HFFc6 (cell line): ENCODE measurements around the gene DEXI. TPM values are rescaled to one million over a fixed set of nuclear protein-coding genes. Genes with fewer than 3 reads are reported as not detected.

ENCODE experiments used
- DNase-seq: peaks from one replicate; pipeline ENCODE4 v3.0.0-alpha.2; 2018
- H3K27ac Mint-ChIP-seq: 2 replicates; pipeline ENCODE4 v1.8.0; 2020; ENCODE audit warnings: mild to moderate bottlenecking, mixed read lengths
- H3K27me3 Mint-ChIP-seq: 2 replicates; pipeline ENCODE4 v1.8.0; 2021; ENCODE audit warnings: mild to moderate bottlenecking, moderate library complexity, mixed read lengths; ENCODE audit not compliant: insufficient read depth
- H3K36me3 Mint-ChIP-seq: 2 replicates; pipeline ENCODE4 v1.8.0; 2021; ENCODE audit warnings: low read depth, mixed read lengths
- H3K4me1 Mint-ChIP-seq: 2 replicates; pipeline ENCODE4 v1.8.0; 2020; ENCODE audit warnings: low read depth, mixed read lengths
- H3K4me3 Mint-ChIP-seq: 2 replicates; pipeline ENCODE4 v1.8.0; 2020; ENCODE audit warnings: mild to moderate bottlenecking, moderate library complexity, mixed read lengths
- H3K9me3 Mint-ChIP-seq: 2 replicates; pipeline ENCODE4 v1.8.0; 2020; ENCODE audit warnings: mild to moderate bottlenecking, mixed read lengths
- CTCF ChIP-seq: fragments of 200-600 bp; sonication (generic); IDR thresholded peaks from 2 replicates; pipeline ENCODE4 v1.5.0; 2021; ENCODE audit warnings: antibody characterized with exemption, mild to moderate bottlenecking
- total RNA-seq, 6 experiments: library from RNA; stranded (reverse); fragmentation: NEBNext Ultra II Directional; extraction: Animal tissue kit (Norgen Biotek cat#: 25700); gene quantifications; 2 replicates in 1 of 6; 3 replicates in 5 of 6; pipeline ENCODE4 v1.2.3, GENCODE V29; 2021

The DEXI gene
- total RNA-seq, 6 experiments from 2014 or later, result 39.3 to 49.2 (median 44.3) TPM

GRCh38 chr16:10933865-10934264, 8.4 kb downstream of the DEXI start:
- Mint-ChIP-seq H3K36me3 (peaks cover 15% of the 10 kb centered on the region), H3K4me3 (no peak overlapping the region), H3K4me1 (peaks cover 41% of the 10 kb centered on the region), H3K27me3 (no peaks in the 10 kb centered on the region; the same call in 1 of the 2 replicates), H3K27ac (no peak overlapping the region), H3K9me3 (no peaks in the 10 kb centered on the region)
- TF ChIP-seq CTCF, result no peak
- DNase-seq, result no peak

GRCh38 chr16:10932959-10933710, 9.1 kb downstream of the DEXI start:
- no peak for TF ChIP-seq CTCF
- Mint-ChIP-seq H3K4me3 (no peak overlapping the region), H3K9me3 (no peaks in the 10 kb centered on the region), H3K36me3 (peaks cover 15% of the 10 kb centered on the region), H3K27me3 (no peaks in the 10 kb centered on the region; the same call in 1 of the 2 replicates), H3K4me1 (peaks cover 34% of the 10 kb centered on the region), H3K27ac (0 out of 2 replicates have a peak overlapping the region, but pooled peaks have one; percentile 11)
- DNase-seq, result no peak

- no peaks in the 10 kb centered on the region for H3K9me3 Mint-ChIP-seq
- DNase-seq, result no peak
Observed at GRCh38 chr16:10931977-10932632, 10.2 kb downstream of the DEXI start.

GRCh38 chr16:10931134-10931533, 11.1 kb downstream of the DEXI start:
- Mint-ChIP-seq H3K4me3 (no peak overlapping the region), H3K36me3 (peaks cover 19% of the 10 kb centered on the region), H3K9me3 (no peaks in the 10 kb centered on the region), H3K4me1 (peaks cover 15% of the 10 kb centered on the region), H3K27me3 (no peaks in the 10 kb centered on the region; the same call in none of the 2 replicates), H3K27ac (no peak overlapping the region)
- DNase-seq, result no peak
- TF ChIP-seq CTCF, result no peak

More at GRCh38 chr16:10931977-10932632, 10.2 kb downstream of the DEXI start:
- Mint-ChIP-seq H3K27ac (no peak overlapping the region), H3K4me1 (peaks cover 23% of the 10 kb centered on the region), H3K36me3 (peaks cover 21% of the 10 kb centered on the region), H3K4me3 (no peak overlapping the region), H3K27me3 (no peaks in the 10 kb centered on the region; the same call in none of the 2 replicates)
- no peak for TF ChIP-seq CTCF

- no peak for TF ChIP-seq CTCF
Observed at GRCh38 chr16:10930755-10931093, 11.5 kb downstream of the DEXI start.

More at GRCh38 chr16:10930755-10931093, 11.5 kb downstream of the DEXI start:
- Mint-ChIP-seq H3K9me3 (no peaks in the 10 kb centered on the region), H3K4me3 (no peak overlapping the region), H3K36me3 (peaks cover 15% of the 10 kb centered on the region), H3K27ac (no peak overlapping the region), H3K27me3 (no peaks in the 10 kb centered on the region; the same call in none of the 2 replicates), H3K4me1 (peaks cover 11% of the 10 kb centered on the region)
- DNase-seq, result no peak
